Measurements from ENCODE around the gene PCDH12.

DNA sequence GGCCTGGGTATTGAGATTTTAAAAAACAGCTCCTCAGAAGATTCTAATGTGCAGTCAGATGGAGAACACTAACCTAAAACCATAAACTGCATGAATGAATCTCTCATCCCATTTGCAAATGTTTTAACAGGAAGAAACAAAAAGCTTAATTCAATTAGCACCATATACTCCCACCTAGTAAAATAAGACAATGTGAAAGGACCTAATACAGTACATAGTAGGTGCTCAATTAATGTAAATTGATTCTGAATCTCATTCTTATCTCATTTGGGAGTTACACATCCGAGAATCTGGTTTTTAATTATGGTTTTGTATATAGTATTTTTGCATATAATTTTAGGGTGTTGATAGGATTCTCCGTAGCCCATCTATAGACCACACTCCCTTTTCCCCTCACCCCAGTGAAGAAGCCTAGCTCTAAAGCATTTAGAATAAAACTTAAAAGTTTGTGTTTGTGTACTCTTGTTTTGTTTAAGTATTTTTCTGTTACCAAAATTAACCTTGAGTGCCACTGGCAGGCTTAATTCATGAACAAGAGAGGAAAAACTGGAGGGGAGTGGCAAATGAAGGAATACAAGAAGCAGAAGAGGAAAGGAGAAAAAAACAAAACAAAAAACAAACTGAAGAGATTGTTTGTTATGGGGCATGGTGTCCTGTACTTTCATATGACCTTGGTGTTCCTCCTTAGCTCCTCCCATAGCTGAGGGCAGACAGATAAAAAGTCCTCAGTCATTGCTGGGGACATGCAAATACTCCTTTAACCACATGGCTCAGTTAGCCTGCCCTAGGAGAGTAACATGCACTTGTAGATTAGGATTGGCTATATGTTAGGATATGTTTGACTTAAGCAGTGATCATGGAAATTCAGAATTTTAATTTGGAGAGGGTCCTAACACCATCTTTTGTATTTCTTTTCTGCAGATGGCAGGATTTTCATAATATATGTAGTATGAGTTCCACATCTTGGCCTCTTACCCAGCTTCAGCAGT lies 12.1 kb upstream of the PCDH12 start:
- TF ChIP-seq, protein P1, sequence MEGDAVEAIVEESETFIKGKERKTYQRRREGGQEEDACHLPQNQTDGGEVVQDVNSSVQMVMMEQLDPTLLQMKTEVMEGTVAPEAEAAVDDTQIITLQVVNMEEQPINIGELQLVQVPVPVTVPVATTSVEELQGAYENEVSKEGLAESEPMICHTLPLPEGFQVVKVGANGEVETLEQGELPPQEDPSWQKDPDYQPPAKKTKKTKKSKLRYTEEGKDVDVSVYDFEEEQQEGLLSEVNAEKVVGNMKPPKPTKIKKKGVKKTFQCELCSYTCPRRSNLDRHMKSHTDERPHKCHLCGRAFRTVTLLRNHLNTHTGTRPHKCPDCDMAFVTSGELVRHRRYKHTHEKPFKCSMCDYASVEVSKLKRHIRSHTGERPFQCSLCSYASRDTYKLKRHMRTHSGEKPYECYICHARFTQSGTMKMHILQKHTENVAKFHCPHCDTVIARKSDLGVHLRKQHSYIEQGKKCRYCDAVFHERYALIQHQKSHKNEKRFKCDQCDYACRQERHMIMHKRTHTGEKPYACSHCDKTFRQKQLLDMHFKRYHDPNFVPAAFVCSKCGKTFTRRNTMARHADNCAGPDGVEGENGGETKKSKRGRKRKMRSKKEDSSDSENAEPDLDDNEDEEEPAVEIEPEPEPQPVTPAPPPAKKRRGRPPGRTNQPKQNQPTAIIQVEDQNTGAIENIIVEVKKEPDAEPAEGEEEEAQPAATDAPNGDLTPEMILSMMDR (IDR thresholded peaks at IDR 0.05): no peak
- TF ChIP-seq POLR2AphosphoS5 (IDR thresholded peaks at IDR 0.05): peak in 1 of 3 donors; percentile 40
- TF ChIP-seq POLR2A (IDR thresholded peaks at IDR 0.05): no peak
- no peak for TF ChIP-seq EP300 (IDR thresholded peaks at IDR 0.05)
